K562 (cell line): Measurements from ENCODE around the gene P4HB. TPM values are rescaled to one million over a fixed set of nuclear protein-coding genes. Genes with fewer than 3 reads are reported as not detected.

Experiments
- ATF1 ChIP-seq, 2 experiments: fragments of 450-650 bp in 1 of 2; IDR thresholded peaks; 2 replicates each; pipeline ENCODE4 v1.6.1; 2016; ENCODE audit warnings: missing compliant biosample characterization in 1 of 2, missing genetic modification characterization in 1 of 2
- ERF ChIP-seq: fragments of 450-650 bp; formaldehyde crosslinking; IDR thresholded peaks from 2 replicates; pipeline ENCODE4 v1.4.0; 2020; ENCODE audit warnings: mild to moderate bottlenecking, mixed read lengths
- ETV1 ChIP-seq: fragments of 450-650 bp; conservative IDR thresholded peaks from 2 replicates; pipeline ENCODE4 v1.6.1; 2016; ENCODE audit warnings: missing genetic modification characterization, control low read depth, low read depth, missing compliant biosample characterization
- ETV5 ChIP-seq: sonication (generic); formaldehyde crosslinking; IDR thresholded peaks from 2 replicates; pipeline ENCODE4 v1.4.0; 2020; ENCODE audit warnings: low read depth, mild to moderate bottlenecking, missing genetic modification reagents
- FOSL1 ChIP-seq: fragments of 200-800 bp; sonication (Bioruptor generic); conservative IDR thresholded peaks from 2 replicates; pipeline ENCODE4 v1.6.1; 2016; ENCODE audit warnings: missing genetic modification characterization, missing compliant biosample characterization
- FOXM1 ChIP-seq, 2 experiments: fragments of 450-650 bp in 1 of 2; sonication (generic) in 1 of 2; formaldehyde crosslinking in 1 of 2; IDR thresholded peaks; 2 replicates each; pipeline versions ENCODE4 v1.6.1 to v1.9.0; 2017 to 2022; ENCODE audit warnings: low read depth in 2 of 2, mild to moderate bottlenecking in 2 of 2, missing genetic modification reagents in 1 of 2, moderate library complexity in 1 of 2
- FOXP1 ChIP-seq: sonication (generic); formaldehyde crosslinking; IDR thresholded peaks from 2 replicates; pipeline ENCODE4 v1.8.0; 2022; ENCODE audit warnings: mild to moderate bottlenecking, missing genetic modification reagents
- HMGXB4 ChIP-seq: sonication (generic); formaldehyde crosslinking; IDR thresholded peaks from 2 replicates; pipeline ENCODE4 v1.8.1; 2023; ENCODE audit warnings: mild to moderate bottlenecking, missing genetic modification reagents
- MCM5 ChIP-seq: fragments of 450-650 bp; IDR thresholded peaks from 2 replicates; pipeline ENCODE4 v1.6.1; 2016; ENCODE audit warnings: low read depth
- MTA2 ChIP-seq: fragments of 450-650 bp; IDR thresholded peaks from 2 replicates; pipeline ENCODE4 v1.6.1; 2016; ENCODE audit warnings: low read depth
- SRSF1 ChIP-seq: fragments of 200-400 bp; formaldehyde crosslinking; IDR thresholded peaks from 2 replicates; pipeline ENCODE4 v1.6.1; 2017; ENCODE audit warnings: mild to moderate bottlenecking, low read depth, low read length, moderate library complexity
- SRSF3 ChIP-seq: fragments of 200-400 bp; formaldehyde crosslinking; IDR thresholded peaks from 2 replicates; pipeline ENCODE4 v1.6.1; 2016; ENCODE audit warnings: mild to moderate bottlenecking, low read length, moderate library complexity; ENCODE audit not compliant: insufficient read depth
- TAL1 ChIP-seq: fragments of 450-650 bp; IDR thresholded peaks from 2 replicates; pipeline ENCODE4 v1.6.1; 2016; ENCODE audit warnings: mild to moderate bottlenecking
- TGIF2 ChIP-seq: sonication (generic); formaldehyde crosslinking; IDR thresholded peaks from 2 replicates; pipeline ENCODE4 v1.8.1; 2022; ENCODE audit warnings: mild to moderate bottlenecking, missing genetic modification reagents, moderate library complexity
- THAP12 ChIP-seq: fragments of 250-450 bp; sonication (Bioruptor Pico); IDR thresholded peaks from 2 replicates; pipeline ENCODE4 v1.9.0; 2021; ENCODE audit warnings: mild to moderate bottlenecking, inconsistent platforms
- THAP7 ChIP-seq: fragments of 250-450 bp; sonication (Bioruptor Pico); IDR thresholded peaks from 2 replicates; pipeline ENCODE4 v1.5.0; 2021
- ZNF232 ChIP-seq: sonication (generic); formaldehyde crosslinking; IDR thresholded peaks from 2 replicates; pipeline ENCODE4 v1.8.0; 2022; ENCODE audit warnings: mild to moderate bottlenecking, missing genetic modification reagents
- ZNF589 ChIP-seq: fragments of 200-800 bp; sonication (Bioruptor generic); IDR thresholded peaks from 2 replicates; pipeline ENCODE4 v1.6.1; 2016; ENCODE audit warnings: low read depth, missing genetic modification characterization, missing compliant biosample characterization
- polyA plus RNA-seq, 8 experiments: library from polyadenylated mRNA; depleted of rRNA in 4 of 8; stranded (reverse) in 5 of 8; unstranded in 3 of 8; fragments of >200 nt; fragmentation: Nextera tagmentation in 2 of 8; fragmentation: Illumina TruSeq in 1 of 8; extraction: Ambion mirVana in 2 of 8; extraction: Trizol in 1 of 8; gene quantifications; 2 replicates each; pipeline versions ENCODE4 v1.2.1 to v1.2.3, GENCODE V29; 2011 to 2014; ENCODE audit warnings: inconsistent platforms in 1 of 8, missing spikeins in 1 of 8
- total RNA-seq, 7 experiments: library from RNA; depleted of rRNA in 6 of 7; stranded (reverse); fragments of >200 nt in 6 of 7; fragmentation: Illumina TruSeq in 2 of 7; extraction: Trizol in 2 of 7; gene quantifications; 2 replicates each; pipeline versions ENCODE4 v1.2.1 to v1.2.3, GENCODE V29; 2011 to 2021; ENCODE audit warnings: low replicate concordance in 1 of 7
- TF ChIP-seq, protein P1 (sequence below): sonication (generic); formaldehyde crosslinking; IDR thresholded peaks from 2 replicates; pipeline ENCODE4 v1.4.0; 2020; ENCODE audit warnings: mild to moderate bottlenecking, missing genetic modification reagents

Gene P4HB
- total and polyA plus RNA-seq, 9 of the 15 experiments (the other 6 are each of a cell fraction or from before 2014, with no cell fraction given) = 4.4 to 645 (median 325) TPM

DNA sequence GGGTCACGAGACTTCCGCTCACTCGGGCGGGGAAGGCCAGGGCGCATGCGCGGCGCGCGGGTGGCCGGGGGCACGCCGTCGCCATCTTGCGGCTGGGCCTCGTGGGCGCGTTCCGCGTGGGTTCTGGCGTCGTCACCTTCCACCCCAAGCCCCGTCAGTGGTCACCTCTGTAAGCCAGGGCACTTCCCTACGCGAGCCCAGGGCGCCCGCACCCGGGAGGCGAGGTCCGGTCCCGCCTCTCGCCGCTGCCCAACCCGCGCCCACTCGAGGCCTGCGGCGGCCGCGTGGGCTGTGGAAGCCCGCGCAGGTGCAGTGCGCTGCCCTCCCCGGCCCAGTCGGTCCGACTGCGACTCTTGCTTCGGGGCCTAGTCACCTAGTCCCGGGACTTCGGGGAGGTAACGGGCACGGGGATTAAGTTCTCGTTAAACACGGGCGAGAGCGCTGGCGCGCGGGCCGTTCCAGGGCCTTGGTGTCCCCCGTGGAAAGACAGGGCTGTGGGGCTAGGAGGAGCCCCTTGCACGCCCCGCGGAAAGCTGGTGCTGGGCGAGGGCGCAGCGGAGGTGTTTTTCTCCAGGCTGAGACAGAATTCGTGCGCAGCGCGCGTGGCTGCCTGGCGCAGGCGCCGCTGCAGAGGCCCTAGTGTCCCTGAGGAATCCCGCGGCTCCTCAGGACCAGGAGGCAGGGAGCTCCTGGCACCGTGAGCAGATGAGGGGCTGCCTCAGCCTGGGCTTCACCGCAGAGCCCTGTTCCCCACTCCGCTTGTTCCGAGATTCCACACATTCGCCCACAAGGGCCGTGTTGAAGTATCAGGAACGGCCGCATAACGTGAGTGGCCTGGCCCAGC lies 11.3 kb upstream of the P4HB start (continued):
- TF ChIP-seq FOXM1 (IDR thresholded peaks at IDR 0.05; ENCODE audit: low read depth) (no peak), FOXM1 (CRISPR knock-in tag; IDR thresholded peaks at IDR 0.05; ENCODE audit: low read depth) (peak; percentile 94), MCM5 (no peak), ETV1 (tag) (peak; percentile 91), FOXP1 (CRISPR knock-in tag) (peak; percentile 95), MTA2 (0 out of 2 replicates have a peak, but pooled peaks have one; percentile 18), SRSF3 (peak; percentile 100), HMGXB4 (CRISPR knock-in tag) (peak; percentile 97), ATF1 (CRISPR knock-in tag; IDR thresholded peaks at IDR 0.05) (no peak), ATF1 (tag; IDR thresholded peaks at IDR 0.05) (peak; percentile 88), TAL1 (no peak), ETV5 (CRISPR knock-in tag) (peak; percentile 99), TGIF2 (CRISPR knock-in tag) (peak; percentile 59; the same call in 1 of the 2 replicates), SRSF1 (no peak), ERF (CRISPR knock-in tag) (peak; percentile 87), ZNF589 (CRISPR knock-in tag) (no peak; the same call in 1 of the 2 replicates), ZNF232 (CRISPR knock-in tag) (peak; percentile 13), THAP12 (peak; percentile 89), FOSL1 (tag) (peak; percentile 64), THAP7 (CRISPR knock-in tag) (0 out of 2 replicates have a peak, but pooled peaks have one; percentile 27)
- TF ChIP-seq, protein P1, sequence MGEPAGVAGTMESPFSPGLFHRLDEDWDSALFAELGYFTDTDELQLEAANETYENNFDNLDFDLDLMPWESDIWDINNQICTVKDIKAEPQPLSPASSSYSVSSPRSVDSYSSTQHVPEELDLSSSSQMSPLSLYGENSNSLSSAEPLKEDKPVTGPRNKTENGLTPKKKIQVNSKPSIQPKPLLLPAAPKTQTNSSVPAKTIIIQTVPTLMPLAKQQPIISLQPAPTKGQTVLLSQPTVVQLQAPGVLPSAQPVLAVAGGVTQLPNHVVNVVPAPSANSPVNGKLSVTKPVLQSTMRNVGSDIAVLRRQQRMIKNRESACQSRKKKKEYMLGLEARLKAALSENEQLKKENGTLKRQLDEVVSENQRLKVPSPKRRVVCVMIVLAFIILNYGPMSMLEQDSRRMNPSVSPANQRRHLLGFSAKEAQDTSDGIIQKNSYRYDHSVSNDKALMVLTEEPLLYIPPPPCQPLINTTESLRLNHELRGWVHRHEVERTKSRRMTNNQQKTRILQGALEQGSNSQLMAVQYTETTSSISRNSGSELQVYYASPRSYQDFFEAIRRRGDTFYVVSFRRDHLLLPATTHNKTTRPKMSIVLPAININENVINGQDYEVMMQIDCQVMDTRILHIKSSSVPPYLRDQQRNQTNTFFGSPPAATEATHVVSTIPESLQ = peak; percentile 83
